ENCODE data around the gene PIEZO2.
A peak's percentile ranks its signal among the peaks of the same experiment; 100 is the strongest.

The PIEZO2 gene

DNA sequence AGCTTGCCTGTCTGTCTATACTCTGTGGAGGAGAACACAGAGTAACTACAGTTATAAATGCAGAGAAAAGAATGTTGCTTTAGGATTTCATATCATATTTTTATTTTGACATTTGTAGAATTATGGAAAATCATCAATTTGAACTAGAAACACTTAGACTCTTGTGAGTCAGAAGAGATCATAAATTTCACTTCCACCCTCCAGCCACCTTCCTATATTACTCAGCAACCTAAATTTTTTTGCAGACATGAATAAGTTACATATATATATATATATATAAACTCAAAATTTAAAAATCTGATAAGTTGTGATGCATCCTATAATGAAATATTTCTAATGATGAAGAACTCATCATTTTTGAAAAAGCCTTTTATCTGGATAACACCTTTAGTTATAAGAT is 172.3 kb downstream of the PIEZO2 start:
- Mint-ChIP-seq H3K36me3 (ENCODE audit: low read depth) (no peaks in the 10 kb centered on the region), H3K9me3 (peaks cover 5% of the 10 kb centered on the region), H3K4me1 (peaks cover 15% of the 10 kb centered on the region), H3K27me3 (ENCODE audit: low read depth, poor library complexity) (peaks cover 5% of the 10 kb centered on the region), H3K27ac (no peak overlapping the region), H3K4me3 (no peak overlapping the region)
- TF ChIP-seq, protein P1, sequence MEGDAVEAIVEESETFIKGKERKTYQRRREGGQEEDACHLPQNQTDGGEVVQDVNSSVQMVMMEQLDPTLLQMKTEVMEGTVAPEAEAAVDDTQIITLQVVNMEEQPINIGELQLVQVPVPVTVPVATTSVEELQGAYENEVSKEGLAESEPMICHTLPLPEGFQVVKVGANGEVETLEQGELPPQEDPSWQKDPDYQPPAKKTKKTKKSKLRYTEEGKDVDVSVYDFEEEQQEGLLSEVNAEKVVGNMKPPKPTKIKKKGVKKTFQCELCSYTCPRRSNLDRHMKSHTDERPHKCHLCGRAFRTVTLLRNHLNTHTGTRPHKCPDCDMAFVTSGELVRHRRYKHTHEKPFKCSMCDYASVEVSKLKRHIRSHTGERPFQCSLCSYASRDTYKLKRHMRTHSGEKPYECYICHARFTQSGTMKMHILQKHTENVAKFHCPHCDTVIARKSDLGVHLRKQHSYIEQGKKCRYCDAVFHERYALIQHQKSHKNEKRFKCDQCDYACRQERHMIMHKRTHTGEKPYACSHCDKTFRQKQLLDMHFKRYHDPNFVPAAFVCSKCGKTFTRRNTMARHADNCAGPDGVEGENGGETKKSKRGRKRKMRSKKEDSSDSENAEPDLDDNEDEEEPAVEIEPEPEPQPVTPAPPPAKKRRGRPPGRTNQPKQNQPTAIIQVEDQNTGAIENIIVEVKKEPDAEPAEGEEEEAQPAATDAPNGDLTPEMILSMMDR (IDR thresholded peaks at IDR 0.05), result no peak
- no peak for DNase-seq

DNA sequence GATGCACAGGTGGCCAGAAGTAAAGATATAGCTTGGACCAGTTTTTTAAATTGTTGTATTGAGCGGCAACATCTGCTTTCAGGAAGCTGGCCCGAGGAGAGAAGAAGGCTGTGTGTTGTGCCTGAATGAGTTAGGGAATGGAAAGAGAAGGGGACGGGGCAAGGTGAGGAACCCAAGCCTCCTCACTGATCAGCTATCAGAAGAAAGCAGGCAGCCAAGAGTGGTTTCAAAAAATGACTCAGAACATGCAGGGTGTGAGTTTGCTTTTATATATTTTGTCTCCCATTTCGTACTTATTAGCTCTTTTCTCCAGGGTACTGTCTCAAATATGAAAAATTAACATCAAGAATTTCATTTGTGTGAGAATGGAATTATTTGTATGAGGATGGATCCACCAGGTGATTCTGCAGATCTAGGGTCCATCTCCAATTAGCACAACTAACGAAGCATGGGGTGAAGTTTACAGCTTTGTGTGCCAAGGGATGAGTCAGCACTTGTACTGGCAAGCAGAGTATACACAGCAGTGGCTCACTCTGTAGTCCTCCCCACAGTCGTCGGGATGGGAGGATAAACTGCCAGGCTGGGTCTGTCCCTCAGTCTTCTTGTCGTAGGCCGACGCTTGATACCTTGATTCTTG is 175.7 kb downstream of the PIEZO2 start:
- TF ChIP-seq, protein P1 (IDR thresholded peaks at IDR 0.05), result no peak
- Mint-ChIP-seq H3K27me3 (ENCODE audit: low read depth, poor library complexity) (peaks cover 5% of the 10 kb centered on the region), H3K9me3 (no peaks in the 10 kb centered on the region), H3K36me3 (ENCODE audit: low read depth) (no peaks in the 10 kb centered on the region), H3K4me3 (no peak overlapping the region), H3K4me1 (peaks cover 15% of the 10 kb centered on the region), H3K27ac (peak overlapping the region; percentile 37)
- DNase-seq, result no peak

DNA sequence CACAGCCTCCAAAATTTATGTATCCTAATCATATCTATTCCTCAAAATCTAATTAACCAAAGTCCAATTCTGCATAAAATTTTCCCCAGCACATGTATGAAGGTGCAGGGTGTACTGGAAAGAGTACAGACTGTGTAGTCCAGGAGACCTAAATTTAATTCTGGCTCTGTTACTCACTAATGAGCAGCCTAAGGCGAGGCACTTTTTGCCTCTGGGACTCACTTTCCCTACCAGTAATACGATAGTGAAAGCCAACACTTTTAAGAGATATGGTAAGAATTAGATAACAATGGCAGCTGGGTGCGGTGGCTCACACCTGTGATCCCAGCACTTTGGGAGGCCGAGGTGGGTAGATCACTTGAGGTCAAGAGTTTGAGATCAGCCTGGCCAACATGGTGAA is 177.7 kb downstream of the PIEZO2 start:
- Mint-ChIP-seq H3K4me3 (no peak overlapping the region), H3K27ac (no peak overlapping the region), H3K9me3 (peaks cover 13% of the 10 kb centered on the region), H3K27me3 (ENCODE audit: low read depth, poor library complexity) (peaks cover 5% of the 10 kb centered on the region), H3K36me3 (ENCODE audit: low read depth) (no peaks in the 10 kb centered on the region), H3K4me1 (peaks cover 15% of the 10 kb centered on the region)
- DNase-seq, result no peak
- TF ChIP-seq, protein P1 (IDR thresholded peaks at IDR 0.05), result no peak

DNA sequence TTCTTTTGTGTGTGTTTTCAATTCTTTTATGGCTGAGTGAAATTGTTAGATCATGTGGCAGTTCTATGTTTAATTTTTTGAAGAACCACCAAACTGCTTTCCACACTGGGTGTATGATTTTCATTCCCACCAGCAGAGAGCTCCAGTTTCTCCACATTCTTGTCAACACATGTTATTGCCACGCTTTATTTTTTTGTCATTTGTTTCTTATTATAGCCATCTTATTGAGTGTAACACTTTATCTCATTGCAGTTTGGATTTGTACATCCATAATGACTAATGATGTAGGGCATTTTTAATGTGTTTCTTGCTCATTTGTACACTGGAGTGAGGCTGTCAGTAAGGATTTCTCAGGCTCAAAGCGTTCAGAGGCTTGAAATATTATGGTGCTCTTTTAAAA is 184.2 kb downstream of the PIEZO2 start:
- Mint-ChIP-seq H3K4me1 (no peaks in the 10 kb centered on the region), H3K27me3 (ENCODE audit: low read depth, poor library complexity) (no peaks in the 10 kb centered on the region), H3K36me3 (ENCODE audit: low read depth) (no peaks in the 10 kb centered on the region), H3K9me3 (peaks cover 13% of the 10 kb centered on the region), H3K27ac (no peak overlapping the region), H3K4me3 (no peak overlapping the region)
- DNase-seq, result no peak
- TF ChIP-seq, protein P1 (IDR thresholded peaks at IDR 0.05), result no peak

DNA sequence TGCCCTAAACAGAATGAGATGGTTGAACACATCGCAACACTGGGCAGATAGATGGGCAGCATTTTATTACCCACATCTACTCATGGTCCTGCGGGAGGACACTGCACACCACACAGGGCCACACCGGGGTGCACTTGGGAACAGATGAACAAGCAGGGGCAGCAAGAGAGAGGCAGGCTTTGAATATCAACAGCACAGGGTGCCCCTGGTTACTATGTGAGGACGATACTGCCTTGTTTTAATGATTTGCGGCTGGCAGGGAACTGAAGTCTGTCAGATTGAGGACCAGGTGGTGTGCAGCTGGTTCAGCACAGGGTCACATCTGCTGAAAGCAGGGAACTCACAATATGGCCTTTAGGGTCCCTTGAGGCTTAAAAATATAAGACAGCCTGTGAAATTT is 195.7 kb downstream of the PIEZO2 start:
- no peak for DNase-seq
- Mint-ChIP-seq H3K4me3 (no peak overlapping the region), H3K27ac (peak overlapping the region; percentile 78), H3K4me1 (peaks cover 10% of the 10 kb centered on the region), H3K36me3 (ENCODE audit: low read depth) (no peaks in the 10 kb centered on the region), H3K27me3 (ENCODE audit: low read depth, poor library complexity) (no peaks in the 10 kb centered on the region), H3K9me3 (peaks cover 6% of the 10 kb centered on the region)
- TF ChIP-seq, protein P1 (IDR thresholded peaks at IDR 0.05), result no peak

Data from nephron progenitor cell (in vitro differentiated cells).